IPS-15b (cell line): Measurements from ENCODE around the gene NPAT.
A peak's percentile ranks its signal among the peaks of the same experiment; 100 is the strongest.

Source experiments
- H3K27me3 ChIP-seq: one replicate; pipeline ENCODE4 v1.6.1; 2013; ENCODE audit warnings: low read length; ENCODE audit not compliant: control insufficient read depth, insufficient read depth
- H3K36me3 ChIP-seq: one replicate; pipeline ENCODE4 v1.6.1; 2013; ENCODE audit warnings: low read length; ENCODE audit not compliant: control insufficient read depth, insufficient read depth
- H3K4me1 ChIP-seq: one replicate; pipeline ENCODE4 v1.6.1; 2013; ENCODE audit warnings: mild to moderate bottlenecking, low read length; ENCODE audit not compliant: control insufficient read depth, insufficient read depth
- H3K4me3 ChIP-seq: one replicate; pipeline ENCODE4 v1.5.1; 2013; ENCODE audit warnings: low read depth, low read length
- H3K9ac ChIP-seq: one replicate; pipeline ENCODE4 v1.6.1; 2013; ENCODE audit warnings: low read depth, mild to moderate bottlenecking, low read length
- H3K9me3 ChIP-seq: one replicate; pipeline ENCODE4 v1.6.1; 2013; ENCODE audit warnings: mild to moderate bottlenecking, low read length; ENCODE audit not compliant: control insufficient read depth, insufficient read depth

NPAT gene

GRCh38 chr11:108222574-108223347 is at the start of gene NPAT, which contains the start of gene ATM:
Gene NPAT (minus strand): TSS chr11:108222638. CDS start chr11:108222536, 102 bp downstream.
Gene ATM (plus strand): TSS chr11:108223067. CDS start chr11:108227625, 4,558 bp downstream.
- H3K4me1 ChIP-seq, result peaks cover 13% of the 10 kb centered on the region
- peak within 1 kb of the TSS; percentile 97 for H3K4me3 ChIP-seq
- no peaks in the 10 kb centered on the region for H3K27me3 ChIP-seq
- peak within 1 kb of the TSS; percentile 95 for H3K9ac ChIP-seq
- no peaks in the 10 kb centered on the region for H3K9me3 ChIP-seq
- H3K36me3 ChIP-seq, result no peaks in the 10 kb centered on the region

DNA sequence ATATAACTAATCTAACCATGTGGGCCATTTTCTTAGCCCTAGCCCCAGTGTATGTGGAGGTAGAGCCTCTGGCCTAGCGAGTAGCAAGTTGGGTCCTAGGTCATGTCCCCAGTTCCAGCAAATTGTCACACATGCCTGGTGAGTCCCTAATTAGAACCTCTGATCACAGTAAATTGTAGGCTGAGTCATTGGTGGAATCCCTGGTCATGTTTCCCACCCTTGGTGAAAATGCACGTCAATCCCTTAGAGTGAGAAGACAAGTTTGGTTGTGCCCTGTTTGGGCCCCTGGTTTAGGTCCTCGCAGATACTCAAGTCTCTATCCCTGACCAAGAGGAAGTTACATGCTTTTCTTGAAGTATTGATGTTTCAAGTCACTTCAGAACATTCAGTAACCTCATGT is 47.1 kb upstream of the NPAT start:
- Histone ChIP-seq H3K9me3 (no peaks in the 10 kb centered on the region), H3K27me3 (no peaks in the 10 kb centered on the region), H3K9ac (no peak overlapping the region), H3K4me3 (no peak overlapping the region), H3K4me1 (no peaks in the 10 kb centered on the region), H3K36me3 (peaks cover 10% of the 10 kb centered on the region)

GRCh38 chr11:108253176-108253575 is 30.7 kb upstream of the NPAT start:
- Histone ChIP-seq H3K9me3 (no peaks in the 10 kb centered on the region), H3K4me1 (no peaks in the 10 kb centered on the region), H3K4me3 (no peak overlapping the region), H3K27me3 (no peaks in the 10 kb centered on the region), H3K9ac (no peak overlapping the region), H3K36me3 (peaks cover 4% of the 10 kb centered on the region)

DNA sequence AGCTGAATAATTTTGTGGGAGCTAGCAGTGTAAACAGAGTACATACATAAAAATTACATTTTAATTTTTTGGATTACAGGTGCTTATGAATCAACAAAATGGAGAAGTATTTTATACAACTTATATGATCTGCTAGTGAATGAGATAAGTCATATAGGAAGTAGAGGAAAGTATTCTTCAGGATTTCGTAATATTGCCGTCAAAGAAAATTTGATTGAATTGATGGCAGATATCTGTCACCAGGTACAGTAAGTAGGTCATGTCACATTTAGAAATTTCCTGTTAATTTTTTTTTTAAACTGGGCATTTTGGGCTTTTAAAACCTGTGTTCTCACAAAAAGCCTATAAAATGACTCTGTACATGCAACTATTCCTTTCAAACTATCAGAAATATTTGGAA is 24.4 kb upstream of the NPAT start:
- Histone ChIP-seq H3K4me3 (no peak overlapping the region), H3K36me3 (no peaks in the 10 kb centered on the region), H3K4me1 (no peaks in the 10 kb centered on the region)

DNA sequence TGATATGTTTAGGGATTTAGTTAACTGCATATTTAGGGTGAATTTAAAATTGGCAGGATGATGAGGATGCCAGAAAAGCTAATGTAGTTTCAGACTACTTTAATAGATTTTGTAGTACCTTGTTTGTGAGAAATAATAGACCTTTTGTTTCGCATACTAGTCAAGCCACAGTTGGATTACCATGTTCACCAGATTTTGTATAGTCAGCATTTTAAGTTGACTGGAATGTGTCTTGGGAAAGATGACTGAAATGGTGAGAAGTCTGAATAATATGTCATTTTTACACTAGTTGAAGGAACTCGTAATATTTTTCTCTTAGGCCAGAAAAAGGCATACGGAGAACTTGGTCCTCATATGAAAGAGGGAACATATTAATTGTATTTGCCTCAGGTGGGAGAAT is 23.9 kb upstream of the NPAT start:
- H3K4me1 ChIP-seq, result no peaks in the 10 kb centered on the region
- no peaks in the 10 kb centered on the region for H3K27me3 ChIP-seq
- no peaks in the 10 kb centered on the region for H3K9me3 ChIP-seq
- no peak overlapping the region for H3K9ac ChIP-seq
- H3K4me3 ChIP-seq, result no peak overlapping the region
- H3K36me3 ChIP-seq, result no peaks in the 10 kb centered on the region

More for the DNA sequence above, 24.4 kb upstream of the NPAT start:
- Histone ChIP-seq H3K9ac (no peak overlapping the region), H3K9me3 (no peaks in the 10 kb centered on the region), H3K27me3 (no peaks in the 10 kb centered on the region)

DNA sequence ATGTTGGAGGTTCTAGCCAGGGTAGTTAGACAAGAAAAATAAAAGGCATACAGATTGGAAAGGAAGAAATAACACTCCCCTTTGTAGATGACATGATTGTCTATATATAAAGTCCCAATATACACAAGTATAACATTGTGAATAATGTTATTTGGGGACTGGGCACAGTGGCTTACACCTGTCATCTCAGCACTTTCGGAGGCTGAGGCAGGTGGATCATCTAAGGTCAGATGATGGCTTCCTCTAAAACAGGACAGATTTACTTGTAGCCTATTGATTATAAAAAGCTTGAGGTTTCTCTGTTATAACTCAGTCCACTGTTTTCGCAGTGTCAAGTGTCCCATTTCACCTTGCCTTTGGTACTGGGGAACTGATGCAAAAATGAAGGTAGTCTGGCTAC is 20.0 kb upstream of the NPAT start:
- Histone ChIP-seq H3K36me3 (peaks cover 3% of the 10 kb centered on the region), H3K9ac (no peak overlapping the region), H3K27me3 (no peaks in the 10 kb centered on the region), H3K4me1 (no peaks in the 10 kb centered on the region), H3K4me3 (no peak overlapping the region), H3K9me3 (no peaks in the 10 kb centered on the region)

- Histone ChIP-seq H3K27me3 (no peaks in the 10 kb centered on the region), H3K4me1 (no peaks in the 10 kb centered on the region), H3K36me3 (peaks cover 4% of the 10 kb centered on the region), H3K9ac (no peak overlapping the region), H3K4me3 (no peak overlapping the region), H3K9me3 (no peaks in the 10 kb centered on the region)
These were observed 19.0 kb upstream of the NPAT start for GRCh38 chr11:108241330-108242037.

DNA sequence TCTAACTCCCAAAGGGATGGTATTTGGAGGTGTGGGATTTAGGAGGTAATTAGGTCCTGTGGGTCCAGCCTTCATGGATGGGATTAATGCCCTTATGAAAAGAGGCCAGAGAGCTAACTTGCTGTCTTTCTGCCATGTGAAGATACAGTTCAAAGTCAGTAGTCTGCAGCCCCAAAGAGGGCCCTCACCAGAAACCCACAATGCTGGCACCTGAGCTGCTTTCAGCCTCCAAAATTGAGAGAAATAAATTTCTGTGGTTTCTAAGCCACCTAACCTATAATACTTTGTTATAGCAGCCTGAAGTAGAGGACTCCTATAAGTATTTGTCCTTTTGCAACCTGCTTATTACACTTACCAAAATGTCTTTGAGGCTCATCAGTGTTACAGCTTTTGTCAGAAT is 16.6 kb upstream of the NPAT start:
- peaks cover 10% of the 10 kb centered on the region for H3K36me3 ChIP-seq
- H3K9ac ChIP-seq, result no peak overlapping the region
- no peaks in the 10 kb centered on the region for H3K9me3 ChIP-seq
- H3K4me1 ChIP-seq, result no peaks in the 10 kb centered on the region
- no peaks in the 10 kb centered on the region for H3K27me3 ChIP-seq
- no peak overlapping the region for H3K4me3 ChIP-seq

DNA sequence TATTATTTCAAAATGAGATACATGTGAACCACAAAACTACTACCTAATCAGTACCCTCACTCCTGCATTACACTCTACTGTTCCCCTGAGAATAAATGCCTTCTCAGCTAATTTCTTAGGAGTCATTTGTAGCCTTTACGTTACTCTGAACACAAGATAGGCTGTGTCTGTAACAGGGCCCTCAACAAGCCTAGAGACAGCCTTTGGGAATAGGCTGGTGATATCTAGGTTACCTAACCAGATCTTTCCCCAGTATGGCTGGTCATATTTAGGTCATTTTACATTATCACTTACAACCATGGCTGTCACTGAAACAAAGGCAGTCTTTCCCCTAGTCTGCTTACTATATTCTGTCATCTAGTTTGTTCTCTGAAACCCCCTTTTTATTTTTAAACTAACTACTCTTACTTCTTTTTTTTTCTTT is 14.6 kb upstream of the NPAT start:
- no peaks in the 10 kb centered on the region for H3K4me1 ChIP-seq
- no peak overlapping the region for H3K4me3 ChIP-seq
- H3K36me3 ChIP-seq, result peaks cover 18% of the 10 kb centered on the region
- no peaks in the 10 kb centered on the region for H3K27me3 ChIP-seq
- H3K9me3 ChIP-seq, result no peaks in the 10 kb centered on the region
- H3K9ac ChIP-seq, result no peak overlapping the region

- no peak overlapping the region for H3K4me3 ChIP-seq
These were observed 13.2 kb upstream of the NPAT start for GRCh38 chr11:108235633-108236032.

GRCh38 chr11:108235192-108235591 is 12.8 kb upstream of the NPAT start:
- Histone ChIP-seq H3K4me3 (no peak overlapping the region), H3K4me1 (no peaks in the 10 kb centered on the region), H3K9me3 (no peaks in the 10 kb centered on the region), H3K36me3 (peaks cover 27% of the 10 kb centered on the region), H3K27me3 (no peaks in the 10 kb centered on the region), H3K9ac (no peak overlapping the region)

More at GRCh38 chr11:108235633-108236032, 13.2 kb upstream of the NPAT start:
- Histone ChIP-seq H3K4me1 (no peaks in the 10 kb centered on the region), H3K9ac (no peak overlapping the region), H3K36me3 (peaks cover 25% of the 10 kb centered on the region), H3K9me3 (no peaks in the 10 kb centered on the region), H3K27me3 (no peaks in the 10 kb centered on the region)
